ENCODE measurements around the gene LRRC45.
A peak's percentile ranks its signal among the peaks of the same experiment; 100 is the strongest.

LRRC45 gene

DNA sequence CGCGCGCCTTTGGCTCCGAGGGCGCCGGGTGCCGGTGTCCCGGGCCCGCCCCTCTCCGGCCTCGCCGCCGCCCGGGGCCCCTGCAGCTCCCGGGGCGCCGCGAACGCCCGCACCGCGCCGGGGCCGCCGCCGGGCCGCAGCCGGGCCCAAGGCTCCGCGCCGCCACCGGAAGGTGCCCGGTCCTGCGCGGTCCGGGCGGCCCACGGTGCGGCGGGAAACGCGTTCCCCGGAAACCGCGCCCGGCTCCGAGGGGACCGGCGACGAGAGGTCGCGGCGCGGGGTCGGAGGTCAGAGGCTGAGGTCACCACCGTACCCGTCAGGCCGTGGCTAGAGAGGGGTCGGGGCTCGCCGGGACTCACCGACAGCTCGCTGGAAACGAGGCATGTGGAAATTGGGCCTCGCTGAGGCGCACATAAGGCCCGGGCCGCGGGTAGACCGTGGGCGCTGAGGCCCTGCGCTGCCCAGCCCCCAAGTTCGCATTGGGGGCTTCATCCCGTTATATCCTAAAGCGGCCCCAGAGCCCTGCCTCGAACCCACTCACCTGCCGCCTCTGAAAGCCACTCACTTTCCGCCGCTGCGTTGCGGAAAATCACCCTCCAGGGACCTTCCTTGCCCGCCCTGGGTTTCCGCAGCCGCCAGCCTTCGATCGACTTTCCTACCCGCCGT lies 42.7 kb downstream of the LRRC45 start, which contains the start of gene DUS1L (continued):
- TF ChIP-seq ZNF501 (tag by site-specific recombination; IDR thresholded peaks at IDR 0.05) (no peak; the same call in 1 of the 2 replicates), KLF7 (tag by site-specific recombination; IDR thresholded peaks at IDR 0.05; ENCODE audit: borderline replicate concordance) (peak; percentile 42; the same call in 1 of the 2 replicates), ZNF629 (tag by site-specific recombination; IDR thresholded peaks at IDR 0.05) (peak; percentile 70), FEZF1 (tag by site-specific recombination; IDR thresholded peaks at IDR 0.05) (peak; percentile 40), ZNF155 (tag by site-specific recombination; IDR thresholded peaks at IDR 0.05) (no peak), ZEB2 (tag by site-specific recombination; IDR thresholded peaks at IDR 0.05) (peak; percentile 76), ZNF2 (tag by site-specific recombination; IDR thresholded peaks at IDR 0.05) (peak; percentile 94), ZNF624 (tag by site-specific recombination; IDR thresholded peaks at IDR 0.05) (no peak), REPIN1 (tag by site-specific recombination; IDR thresholded peaks at IDR 0.05; ENCODE audit: low read depth) (0 out of 2 replicates have a peak, but pooled peaks have one; percentile 89), ZNF426 (tag by site-specific recombination; IDR thresholded peaks at IDR 0.05) (no peak), ZSCAN16 (tag by site-specific recombination; IDR thresholded peaks at IDR 0.05) (0 out of 2 replicates have a peak, but pooled peaks have one; percentile 54), ZNF677 (tag by site-specific recombination; IDR thresholded peaks at IDR 0.05) (peak; percentile 65), ZNF37A (tag by site-specific recombination; IDR thresholded peaks at IDR 0.05) (no peak), ZNF544 (tag by site-specific recombination; IDR thresholded peaks at IDR 0.05) (no peak), ZNF311 (tag by site-specific recombination; IDR thresholded peaks at IDR 0.05; ENCODE audit: borderline replicate concordance) (no peak)
- TF ChIP-seq, protein P1, sequence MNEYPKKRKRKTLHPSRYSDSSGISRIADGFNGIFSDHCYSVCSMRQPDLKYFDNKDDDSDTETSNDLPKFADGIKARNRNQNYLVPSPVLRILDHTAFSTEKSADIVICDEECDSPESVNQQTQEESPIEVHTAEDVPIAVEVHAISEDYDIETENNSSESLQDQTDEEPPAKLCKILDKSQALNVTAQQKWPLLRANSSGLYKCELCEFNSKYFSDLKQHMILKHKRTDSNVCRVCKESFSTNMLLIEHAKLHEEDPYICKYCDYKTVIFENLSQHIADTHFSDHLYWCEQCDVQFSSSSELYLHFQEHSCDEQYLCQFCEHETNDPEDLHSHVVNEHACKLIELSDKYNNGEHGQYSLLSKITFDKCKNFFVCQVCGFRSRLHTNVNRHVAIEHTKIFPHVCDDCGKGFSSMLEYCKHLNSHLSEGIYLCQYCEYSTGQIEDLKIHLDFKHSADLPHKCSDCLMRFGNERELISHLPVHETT (tag by site-specific recombination; IDR thresholded peaks at IDR 0.05): peak; percentile 84
- TF ChIP-seq, protein P2, sequence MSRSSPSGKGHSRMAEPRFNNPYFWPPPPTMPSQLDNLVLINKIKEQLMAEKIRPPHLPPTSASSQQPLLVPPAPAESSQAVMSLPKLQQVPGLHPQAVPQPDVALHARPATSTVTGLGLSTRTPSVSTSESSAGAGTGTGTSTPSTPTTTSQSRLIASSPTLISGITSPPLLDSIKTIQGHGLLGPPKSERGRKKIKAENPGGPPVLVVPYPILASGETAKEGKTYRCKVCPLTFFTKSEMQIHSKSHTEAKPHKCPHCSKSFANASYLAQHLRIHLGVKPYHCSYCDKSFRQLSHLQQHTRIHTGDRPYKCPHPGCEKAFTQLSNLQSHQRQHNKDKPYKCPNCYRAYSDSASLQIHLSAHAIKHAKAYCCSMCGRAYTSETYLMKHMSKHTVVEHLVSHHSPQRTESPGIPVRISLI (tag by site-specific recombination; IDR thresholded peaks at IDR 0.05): no peak
- TF ChIP-seq, protein P3, sequence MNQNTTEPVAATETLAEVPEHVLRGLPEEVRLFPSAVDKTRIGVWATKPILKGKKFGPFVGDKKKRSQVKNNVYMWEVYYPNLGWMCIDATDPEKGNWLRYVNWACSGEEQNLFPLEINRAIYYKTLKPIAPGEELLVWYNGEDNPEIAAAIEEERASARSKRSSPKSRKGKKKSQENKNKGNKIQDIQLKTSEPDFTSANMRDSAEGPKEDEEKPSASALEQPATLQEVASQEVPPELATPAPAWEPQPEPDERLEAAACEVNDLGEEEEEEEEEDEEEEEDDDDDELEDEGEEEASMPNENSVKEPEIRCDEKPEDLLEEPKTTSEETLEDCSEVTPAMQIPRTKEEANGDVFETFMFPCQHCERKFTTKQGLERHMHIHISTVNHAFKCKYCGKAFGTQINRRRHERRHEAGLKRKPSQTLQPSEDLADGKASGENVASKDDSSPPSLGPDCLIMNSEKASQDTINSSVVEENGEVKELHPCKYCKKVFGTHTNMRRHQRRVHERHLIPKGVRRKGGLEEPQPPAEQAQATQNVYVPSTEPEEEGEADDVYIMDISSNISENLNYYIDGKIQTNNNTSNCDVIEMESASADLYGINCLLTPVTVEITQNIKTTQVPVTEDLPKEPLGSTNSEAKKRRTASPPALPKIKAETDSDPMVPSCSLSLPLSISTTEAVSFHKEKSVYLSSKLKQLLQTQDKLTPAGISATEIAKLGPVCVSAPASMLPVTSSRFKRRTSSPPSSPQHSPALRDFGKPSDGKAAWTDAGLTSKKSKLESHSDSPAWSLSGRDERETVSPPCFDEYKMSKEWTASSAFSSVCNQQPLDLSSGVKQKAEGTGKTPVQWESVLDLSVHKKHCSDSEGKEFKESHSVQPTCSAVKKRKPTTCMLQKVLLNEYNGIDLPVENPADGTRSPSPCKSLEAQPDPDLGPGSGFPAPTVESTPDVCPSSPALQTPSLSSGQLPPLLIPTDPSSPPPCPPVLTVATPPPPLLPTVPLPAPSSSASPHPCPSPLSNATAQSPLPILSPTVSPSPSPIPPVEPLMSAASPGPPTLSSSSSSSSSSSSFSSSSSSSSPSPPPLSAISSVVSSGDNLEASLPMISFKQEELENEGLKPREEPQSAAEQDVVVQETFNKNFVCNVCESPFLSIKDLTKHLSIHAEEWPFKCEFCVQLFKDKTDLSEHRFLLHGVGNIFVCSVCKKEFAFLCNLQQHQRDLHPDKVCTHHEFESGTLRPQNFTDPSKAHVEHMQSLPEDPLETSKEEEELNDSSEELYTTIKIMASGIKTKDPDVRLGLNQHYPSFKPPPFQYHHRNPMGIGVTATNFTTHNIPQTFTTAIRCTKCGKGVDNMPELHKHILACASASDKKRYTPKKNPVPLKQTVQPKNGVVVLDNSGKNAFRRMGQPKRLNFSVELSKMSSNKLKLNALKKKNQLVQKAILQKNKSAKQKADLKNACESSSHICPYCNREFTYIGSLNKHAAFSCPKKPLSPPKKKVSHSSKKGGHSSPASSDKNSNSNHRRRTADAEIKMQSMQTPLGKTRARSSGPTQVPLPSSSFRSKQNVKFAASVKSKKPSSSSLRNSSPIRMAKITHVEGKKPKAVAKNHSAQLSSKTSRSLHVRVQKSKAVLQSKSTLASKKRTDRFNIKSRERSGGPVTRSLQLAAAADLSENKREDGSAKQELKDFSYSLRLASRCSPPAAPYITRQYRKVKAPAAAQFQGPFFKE (tag by site-specific recombination; IDR thresholded peaks at IDR 0.05; ENCODE audit: borderline replicate concordance): peak; percentile 76; the same call in 1 of the 2 replicates
- TF ChIP-seq, protein P4, sequence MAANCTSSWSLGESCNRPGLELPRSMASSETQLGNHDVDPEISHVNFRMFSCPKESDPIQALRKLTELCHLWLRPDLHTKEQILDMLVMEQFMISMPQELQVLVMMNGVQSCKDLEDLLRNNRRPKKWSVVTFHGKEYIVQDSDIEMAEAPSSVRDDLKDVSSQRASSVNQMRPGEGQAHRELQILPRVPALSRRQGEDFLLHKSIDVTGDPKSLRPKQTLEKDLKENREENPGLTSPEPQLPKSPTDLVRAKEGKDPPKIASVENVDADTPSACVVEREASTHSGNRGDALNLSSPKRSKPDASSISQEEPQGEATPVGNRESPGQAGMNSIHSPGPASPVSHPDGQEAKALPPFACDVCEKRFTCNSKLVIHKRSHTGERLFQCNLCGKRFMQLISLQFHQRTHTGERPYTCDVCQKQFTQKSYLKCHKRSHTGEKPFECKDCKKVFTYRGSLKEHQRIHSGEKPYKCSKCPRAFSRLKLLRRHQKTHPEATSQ (tag by site-specific recombination; IDR thresholded peaks at IDR 0.05): peak; percentile 99

Data from HEK293 (cell line).